GM21786 (cell line): ENCODE measurements around the gene BTRC.
"Not testable (repeated sequence)": the region's sequence is repeated elsewhere in the genome, so short reads cannot be mapped to it uniquely, and the experiment has no call there.

ENCODE experiments used
- ATAC-seq: cut with Tn5 transposase; IDR thresholded peaks from one replicate; pipeline ENCODE4 v1.9.1; 2021; ENCODE audit not compliant: unreplicated experiment

Gene BTRC

GRCh38 chr10:101385866-101386658, 32.1 kb downstream of the BTRC start:
- ATAC-seq = no peak

- ATAC-seq = no peak
These were observed 32.8 kb downstream of the BTRC start for GRCh38 chr10:101386659-101387259.

- ATAC-seq = no peak
These were observed 34.8 kb downstream of the BTRC start for GRCh38 chr10:101388676-101389276.

- not testable (repeated sequence) for ATAC-seq
These were observed 35.6 kb downstream of the BTRC start for GRCh38 chr10:101389532-101389931.

- ATAC-seq = no peak
These were observed 36.1 kb downstream of the BTRC start for GRCh38 chr10:101389986-101390531.

GRCh38 chr10:101393378-101393777, 39.4 kb downstream of the BTRC start:
- ATAC-seq = no peak

- ATAC-seq = no peak
These were observed 40.7 kb downstream of the BTRC start for GRCh38 chr10:101394524-101395133.

GRCh38 chr10:101397140-101397539, 43.2 kb downstream of the BTRC start:
- ATAC-seq = no peak

GRCh38 chr10:101400585-101400984, 46.6 kb downstream of the BTRC start:
- no peak for ATAC-seq

- no peak for ATAC-seq
These were observed 48.7 kb downstream of the BTRC start for GRCh38 chr10:101402711-101403110.

- no peak for ATAC-seq
These were observed 49.2 kb downstream of the BTRC start for GRCh38 chr10:101403161-101403560.

GRCh38 chr10:101405001-101405400, 51.0 kb downstream of the BTRC start:
- ATAC-seq = no peak

- ATAC-seq = no peak
These were observed 57.6 kb downstream of the BTRC start for GRCh38 chr10:101411598-101411997.

GRCh38 chr10:101414034-101414433, 60.1 kb downstream of the BTRC start:
- no peak for ATAC-seq

GRCh38 chr10:101415884-101416283, 61.9 kb downstream of the BTRC start:
- ATAC-seq = no peak

- not testable (repeated sequence) for ATAC-seq
These were observed 68.0 kb downstream of the BTRC start for GRCh38 chr10:101421967-101422366.

GRCh38 chr10:101425535-101425934, 71.6 kb downstream of the BTRC start:
- no peak for ATAC-seq

- ATAC-seq = no peak
These were observed 74.1 kb downstream of the BTRC start for GRCh38 chr10:101428036-101428435.

- no peak for ATAC-seq
These were observed 75.5 kb downstream of the BTRC start for GRCh38 chr10:101429423-101429822.

- ATAC-seq = no peak
These were observed 82.3 kb downstream of the BTRC start for GRCh38 chr10:101436302-101436701.

- no peak for ATAC-seq
These were observed 85.0 kb downstream of the BTRC start for GRCh38 chr10:101438881-101439391.
